HG02642 (cell line): ENCODE measurements around the gene AP3B2.
"Not testable (repeated sequence)": the region's sequence is repeated elsewhere in the genome, so short reads cannot be mapped to it uniquely, and the experiment has no call there.

Experiments
- ATAC-seq: cut with Tn5 transposase; IDR thresholded peaks from one replicate; pipeline ENCODE4 v1.9.1; 2021; ENCODE audit warnings: mild to moderate bottlenecking; ENCODE audit not compliant: unreplicated experiment, poor library complexity

The AP3B2 gene, protein sequence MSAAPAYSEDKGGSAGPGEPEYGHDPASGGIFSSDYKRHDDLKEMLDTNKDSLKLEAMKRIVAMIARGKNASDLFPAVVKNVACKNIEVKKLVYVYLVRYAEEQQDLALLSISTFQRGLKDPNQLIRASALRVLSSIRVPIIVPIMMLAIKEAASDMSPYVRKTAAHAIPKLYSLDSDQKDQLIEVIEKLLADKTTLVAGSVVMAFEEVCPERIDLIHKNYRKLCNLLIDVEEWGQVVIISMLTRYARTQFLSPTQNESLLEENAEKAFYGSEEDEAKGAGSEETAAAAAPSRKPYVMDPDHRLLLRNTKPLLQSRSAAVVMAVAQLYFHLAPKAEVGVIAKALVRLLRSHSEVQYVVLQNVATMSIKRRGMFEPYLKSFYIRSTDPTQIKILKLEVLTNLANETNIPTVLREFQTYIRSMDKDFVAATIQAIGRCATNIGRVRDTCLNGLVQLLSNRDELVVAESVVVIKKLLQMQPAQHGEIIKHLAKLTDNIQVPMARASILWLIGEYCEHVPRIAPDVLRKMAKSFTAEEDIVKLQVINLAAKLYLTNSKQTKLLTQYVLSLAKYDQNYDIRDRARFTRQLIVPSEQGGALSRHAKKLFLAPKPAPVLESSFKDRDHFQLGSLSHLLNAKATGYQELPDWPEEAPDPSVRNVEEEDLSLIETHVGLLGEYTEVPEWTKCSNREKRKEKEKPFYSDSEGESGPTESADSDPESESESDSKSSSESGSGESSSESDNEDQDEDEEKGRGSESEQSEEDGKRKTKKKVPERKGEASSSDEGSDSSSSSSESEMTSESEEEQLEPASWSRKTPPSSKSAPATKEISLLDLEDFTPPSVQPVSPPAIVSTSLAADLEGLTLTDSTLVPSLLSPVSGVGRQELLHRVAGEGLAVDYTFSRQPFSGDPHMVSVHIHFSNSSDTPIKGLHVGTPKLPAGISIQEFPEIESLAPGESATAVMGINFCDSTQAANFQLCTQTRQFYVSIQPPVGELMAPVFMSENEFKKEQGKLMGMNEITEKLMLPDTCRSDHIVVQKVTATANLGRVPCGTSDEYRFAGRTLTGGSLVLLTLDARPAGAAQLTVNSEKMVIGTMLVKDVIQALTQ

DNA sequence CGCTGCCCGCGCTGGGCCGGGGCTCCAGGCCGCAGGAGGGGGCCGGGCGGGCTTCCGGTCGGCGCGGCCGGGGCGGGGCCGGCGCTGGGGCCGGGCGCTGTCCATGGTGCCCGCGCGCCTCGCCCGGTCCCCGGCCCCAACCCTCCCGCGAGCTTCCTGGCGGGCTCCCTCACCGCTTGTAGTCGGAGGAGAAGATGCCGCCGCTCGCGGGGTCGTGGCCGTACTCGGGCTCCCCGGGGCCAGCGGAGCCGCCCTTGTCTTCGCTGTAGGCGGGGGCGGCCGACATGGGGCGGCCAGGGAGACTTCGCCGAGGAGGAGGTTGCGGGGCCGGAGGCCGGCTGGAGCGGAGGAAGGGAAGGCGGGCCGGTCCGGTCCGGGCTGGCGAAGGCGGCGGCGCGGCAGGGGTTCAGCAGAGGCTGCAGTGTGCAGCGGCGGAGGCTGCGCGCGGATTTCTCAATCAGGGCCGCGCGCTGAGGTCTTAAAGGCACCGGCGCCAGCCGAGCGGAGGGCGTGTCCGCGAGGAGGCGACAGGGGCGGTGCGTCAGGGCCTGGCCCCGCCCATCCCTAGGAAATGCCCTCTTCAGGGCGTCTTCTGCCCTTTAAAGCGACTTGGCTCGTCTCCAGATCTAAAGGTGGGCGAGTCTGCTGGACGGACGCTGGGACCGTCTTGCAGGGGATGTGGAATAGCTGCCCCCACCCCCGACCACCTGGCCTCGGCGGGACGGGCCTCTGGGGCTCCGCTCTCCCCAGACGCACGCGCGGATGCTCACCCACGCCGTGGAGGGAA, at the start of gene AP3B2:
TSS of gene AP3B2 (minus strand) at position 455 of the 787 bp plus-strand sequence. CDS start at position 286, 169 bp downstream.
- peak; percentile 91 for ATAC-seq

DNA sequence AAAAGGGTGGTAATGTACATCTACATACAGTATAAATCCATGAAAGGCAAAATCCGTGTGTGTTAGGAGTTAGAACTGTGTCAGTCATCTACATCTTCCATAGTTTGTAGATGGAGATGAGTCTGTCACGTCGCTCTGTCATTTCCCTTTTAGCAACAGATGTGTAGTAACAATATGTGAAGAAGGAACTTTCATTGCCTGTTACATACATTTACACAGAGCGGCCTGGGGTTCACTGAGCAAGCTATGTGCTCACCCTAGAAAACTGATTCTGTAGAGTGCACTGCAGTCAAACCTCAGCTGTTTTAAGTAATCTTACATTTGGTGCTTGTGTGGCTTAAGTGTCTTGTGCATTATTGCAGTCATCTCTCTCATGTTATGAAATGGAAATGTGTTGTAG, 41.6 kb upstream of the AP3B2 start:
- ATAC-seq, result no peak

DNA sequence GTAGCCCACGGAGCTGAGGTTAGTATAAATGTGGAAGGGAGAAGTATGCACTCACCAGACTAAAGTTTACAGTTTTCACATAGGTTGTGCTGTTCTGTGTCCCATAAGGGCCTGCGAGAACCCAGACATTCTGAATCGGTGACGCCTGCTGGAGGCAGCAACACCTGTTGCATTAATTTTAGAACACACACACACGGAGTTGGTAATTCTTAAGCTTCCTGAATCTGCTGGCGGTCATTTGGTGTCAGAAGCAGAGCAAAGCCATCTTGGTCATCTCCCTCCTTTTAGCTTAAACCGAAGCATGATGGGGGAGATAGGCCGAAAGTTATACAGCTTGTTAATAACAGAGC, 41.1 kb upstream of the AP3B2 start:
- peak; percentile 25 for ATAC-seq

DNA sequence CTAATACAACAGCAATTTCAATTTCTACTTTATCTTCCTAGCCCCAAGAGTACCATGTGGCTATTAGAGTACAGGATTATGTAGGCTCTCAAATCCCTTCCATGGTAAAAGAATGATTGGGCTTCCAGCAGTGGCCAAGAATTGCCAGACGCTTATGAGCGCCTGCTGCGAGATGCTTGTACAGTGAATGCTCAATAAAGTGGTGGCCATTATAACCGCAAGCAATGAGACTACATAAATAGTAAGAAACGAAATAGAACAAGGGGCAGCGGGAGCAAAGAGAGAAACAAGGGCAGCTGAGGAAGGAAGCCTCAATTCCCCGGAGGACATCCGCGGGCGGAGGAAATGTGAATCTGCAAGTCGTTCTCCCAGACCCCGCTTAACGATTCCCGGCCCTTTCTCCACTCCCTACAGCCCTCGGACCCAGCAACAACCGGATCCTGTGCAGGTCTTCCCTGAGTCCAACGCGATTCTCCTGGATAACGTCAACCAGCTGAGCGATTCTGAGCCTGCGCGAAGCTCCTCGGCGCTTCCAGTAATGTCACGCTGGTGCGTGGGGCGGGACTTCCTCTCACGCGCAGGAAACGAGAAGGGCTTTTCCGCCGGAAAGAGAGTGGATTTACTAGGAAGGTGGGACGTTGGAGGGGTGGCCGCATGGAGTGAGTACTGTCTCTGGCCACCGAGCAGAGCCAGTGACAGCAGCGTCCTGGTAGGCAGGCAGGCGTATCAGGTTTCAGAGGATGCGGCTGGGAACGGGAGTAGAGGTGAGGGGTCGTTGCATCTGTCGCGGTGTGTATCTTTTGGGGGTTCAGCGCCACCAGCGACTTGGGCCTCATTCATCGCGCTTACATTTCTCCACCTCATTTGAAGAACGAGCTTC, 40.5 kb upstream of the AP3B2 start:
- peak; percentile 94 for ATAC-seq

DNA sequence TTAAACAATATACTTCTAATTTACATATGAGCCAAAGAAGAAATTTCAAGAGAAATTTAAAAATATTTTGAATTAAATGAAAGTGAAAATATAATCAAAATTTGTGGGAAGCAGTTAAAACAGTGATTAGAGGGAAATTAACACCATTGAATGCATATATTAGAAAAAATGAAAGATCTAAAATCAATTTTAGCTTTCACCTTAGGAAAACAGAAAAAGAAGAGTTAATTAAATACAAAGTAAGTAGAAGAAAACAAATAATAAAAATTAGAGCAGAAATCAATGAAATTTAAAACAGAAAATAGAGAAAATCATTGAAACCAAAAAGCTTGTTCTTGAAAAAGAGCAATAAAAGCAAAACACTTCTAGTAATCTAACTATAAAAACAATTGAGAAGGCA, 38.6 kb upstream of the AP3B2 start:
- ATAC-seq, result no peak

DNA sequence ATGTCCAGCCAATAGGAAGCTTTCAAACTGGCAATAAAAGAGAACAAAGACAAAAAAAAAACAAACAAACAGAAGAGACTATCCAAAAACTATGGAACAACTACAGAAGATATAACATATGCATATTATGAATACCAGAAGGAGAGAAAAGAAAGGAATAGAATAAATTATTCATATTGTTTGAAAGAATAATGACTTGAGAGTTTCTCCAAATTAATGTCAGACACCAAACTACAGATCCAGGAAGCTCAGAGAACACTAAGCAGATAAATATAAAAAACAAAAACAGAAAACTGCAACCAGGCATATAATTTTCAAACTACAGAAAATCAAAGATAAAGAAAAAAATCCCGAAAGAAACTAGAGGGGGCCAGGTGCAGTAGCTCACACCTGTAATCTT, 34.1 kb upstream of the AP3B2 start:
- ATAC-seq, result no peak

DNA sequence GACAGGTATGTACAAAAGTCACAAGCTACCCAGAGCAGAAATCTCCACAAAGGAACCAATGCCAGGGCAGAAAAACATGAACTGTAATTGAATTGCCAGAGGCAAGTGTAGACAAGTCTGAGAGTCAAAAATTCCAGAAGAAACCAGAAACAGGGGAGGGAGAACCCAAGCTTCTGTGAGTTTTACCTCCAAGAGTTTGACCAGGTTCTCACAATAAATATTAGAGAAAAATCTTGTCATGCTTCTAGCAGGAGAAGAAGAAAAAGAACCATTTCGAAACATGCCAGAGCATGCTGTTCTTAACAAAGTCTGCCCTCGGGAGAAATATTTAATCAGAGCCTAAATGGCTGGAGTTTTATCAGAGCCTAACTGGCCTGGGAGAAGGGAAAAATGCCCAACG, 32.5 kb upstream of the AP3B2 start:
- ATAC-seq, result no peak

DNA sequence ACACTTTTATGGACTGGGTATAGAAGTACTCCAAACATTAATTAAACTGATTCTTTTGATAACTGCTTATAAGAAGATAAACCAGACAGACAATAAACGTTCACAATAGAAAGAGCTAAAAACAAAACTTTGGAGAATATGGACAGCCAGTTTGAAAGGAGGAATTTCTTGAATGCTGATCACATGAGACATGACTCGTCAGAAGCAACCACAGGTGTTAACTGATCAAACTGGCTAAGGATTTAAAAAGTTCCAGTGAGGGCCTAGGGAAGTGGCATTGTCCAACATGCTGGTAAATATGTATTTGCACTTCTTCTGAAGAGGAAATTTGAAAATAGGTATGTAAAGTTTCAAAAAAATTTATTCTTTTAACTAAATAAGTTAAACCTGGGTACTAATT, 29.4 kb upstream of the AP3B2 start:
- no peak for ATAC-seq

DNA sequence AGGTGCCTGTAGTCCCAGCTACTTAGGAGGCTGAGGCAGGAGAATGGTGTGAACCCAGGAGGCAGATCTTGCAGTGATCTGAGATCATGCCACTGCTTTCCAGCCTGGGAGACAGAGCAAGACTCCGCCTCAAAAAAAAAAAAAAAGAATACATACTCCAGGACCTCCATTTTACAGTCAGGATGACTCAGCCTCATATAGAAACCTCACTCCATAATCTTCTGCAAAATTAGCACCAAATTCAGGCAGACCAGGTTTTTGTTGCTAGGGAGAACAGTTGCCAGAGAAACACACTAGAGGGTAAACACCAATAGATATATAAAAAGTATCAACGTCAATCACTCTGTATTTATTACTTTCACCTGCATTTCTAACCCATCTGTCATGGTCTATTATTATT, 28.3 kb upstream of the AP3B2 start:
- ATAC-seq, result no peak

DNA sequence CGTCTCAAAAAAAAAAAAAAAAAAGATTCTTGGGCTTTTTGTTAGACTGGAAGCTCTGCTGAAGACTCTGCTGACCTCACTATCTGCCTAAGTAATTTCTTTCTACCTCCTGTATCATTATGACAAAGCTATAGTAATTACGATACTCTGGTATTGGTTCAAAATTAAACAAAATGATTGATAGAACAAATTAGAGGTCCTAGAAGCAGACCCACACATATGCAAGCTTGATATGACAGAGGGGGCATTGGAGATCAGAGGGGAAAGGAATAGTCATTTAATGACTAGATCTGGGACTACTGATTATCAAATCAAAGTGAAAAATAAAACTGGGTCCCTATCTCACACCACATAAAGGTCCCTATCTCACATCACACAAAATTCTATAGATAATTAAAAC, 21.9 kb upstream of the AP3B2 start:
- ATAC-seq, result no peak

DNA sequence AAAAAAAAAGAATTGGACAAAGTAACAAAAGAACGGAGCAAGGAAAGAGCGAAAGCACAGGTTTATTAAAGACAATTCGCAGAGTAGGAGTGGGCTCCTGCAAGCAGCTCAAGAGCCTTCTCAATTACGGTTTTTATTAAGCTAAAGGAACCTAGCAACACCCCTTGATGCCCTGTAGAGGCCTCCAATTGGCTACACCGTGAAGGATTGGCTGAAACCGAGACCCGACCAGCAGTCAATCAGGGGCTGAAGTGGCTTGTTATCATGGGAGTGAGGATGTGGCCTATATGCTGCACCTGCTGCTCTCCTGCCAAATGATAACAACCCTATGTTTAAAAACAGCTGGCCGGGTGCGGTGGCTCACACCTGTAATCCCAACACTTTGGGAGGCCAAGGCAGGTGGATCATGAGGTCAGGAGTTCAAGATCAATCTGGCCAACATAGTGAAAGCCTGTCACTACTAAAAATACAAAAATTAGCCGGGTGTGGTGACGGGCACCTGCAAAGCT, 20.4 kb upstream of the AP3B2 start:
- no peak for ATAC-seq

DNA sequence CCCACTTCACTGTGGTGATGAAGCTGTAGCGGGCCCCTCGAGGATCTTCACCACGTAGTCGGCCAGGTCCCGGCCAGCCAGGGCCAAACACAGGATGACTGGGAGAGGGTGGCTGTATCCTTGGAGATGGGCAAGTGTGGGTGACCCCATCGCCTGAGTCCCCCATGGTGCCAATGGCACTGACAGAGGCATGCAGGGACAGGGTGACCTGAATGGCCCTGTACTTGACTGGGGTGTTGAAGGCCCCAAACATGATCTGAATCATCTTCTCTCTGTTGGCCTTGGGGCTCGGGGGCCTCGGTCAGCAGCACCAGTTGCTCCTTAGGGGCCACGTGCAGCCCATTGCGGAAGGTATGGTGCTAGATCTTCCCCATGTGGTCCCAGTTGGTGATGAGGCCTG, 17.1 kb upstream of the AP3B2 start:
- no peak for ATAC-seq

DNA sequence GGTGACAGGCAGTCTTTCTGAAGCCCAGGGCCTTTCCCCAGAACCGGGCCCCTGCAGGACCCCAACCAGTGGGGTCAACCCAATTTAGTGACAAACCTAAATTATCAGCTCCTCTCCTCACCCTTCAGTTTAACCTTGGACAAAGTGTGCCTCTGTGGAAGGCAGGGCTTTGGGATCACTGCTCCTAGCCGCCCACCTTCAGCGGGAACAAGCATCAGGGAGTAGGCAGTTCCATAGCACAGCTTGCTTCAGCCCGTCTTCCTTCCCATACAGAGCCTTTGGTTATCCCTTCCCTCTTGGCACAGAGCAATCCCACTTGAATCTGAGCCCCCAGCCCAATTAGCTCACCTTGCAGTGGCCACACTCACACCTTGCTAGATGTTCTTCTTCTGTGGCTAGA, 5.3 kb upstream of the AP3B2 start:
- ATAC-seq, result no peak

DNA sequence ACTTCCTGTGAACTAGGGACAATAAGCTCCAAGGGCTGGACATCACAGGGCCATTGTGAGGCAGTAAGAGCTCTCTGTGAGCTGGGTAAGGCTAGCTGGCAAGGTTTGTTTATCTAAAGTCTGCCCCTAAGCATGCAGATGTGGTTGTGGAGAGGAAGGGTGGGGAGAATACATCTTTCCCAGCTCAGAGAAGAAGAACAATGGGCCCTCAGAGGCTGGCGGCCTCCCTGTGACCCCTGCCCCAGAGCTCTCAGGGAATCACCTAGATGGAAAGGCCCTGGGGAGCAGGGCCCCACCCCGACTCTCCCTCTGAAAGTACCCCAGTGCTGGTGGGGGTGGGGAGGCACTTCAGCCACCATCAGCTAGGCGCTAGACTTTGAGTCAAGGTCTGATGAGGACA, 4.3 kb upstream of the AP3B2 start:
- no peak for ATAC-seq

DNA sequence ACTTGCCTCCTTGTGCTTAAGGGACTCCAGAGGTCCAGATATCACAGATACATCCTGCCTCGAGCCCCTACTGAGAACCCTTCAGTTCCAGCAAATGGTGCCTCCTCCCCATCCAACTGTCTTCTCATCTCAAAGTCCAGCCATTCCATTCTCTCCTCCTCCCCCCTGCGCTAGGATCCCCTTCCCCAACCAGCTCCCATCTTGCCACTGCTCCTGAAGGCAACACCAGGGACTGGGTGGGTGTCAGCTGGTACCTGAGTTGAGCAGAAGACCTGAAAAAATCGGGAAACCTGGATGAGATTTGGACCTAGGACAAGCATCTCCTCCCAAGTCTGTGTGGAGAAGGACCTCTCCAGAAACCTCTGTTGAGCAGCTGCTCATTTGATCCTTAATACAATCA, 2.4 kb upstream of the AP3B2 start:
- no peak for ATAC-seq

DNA sequence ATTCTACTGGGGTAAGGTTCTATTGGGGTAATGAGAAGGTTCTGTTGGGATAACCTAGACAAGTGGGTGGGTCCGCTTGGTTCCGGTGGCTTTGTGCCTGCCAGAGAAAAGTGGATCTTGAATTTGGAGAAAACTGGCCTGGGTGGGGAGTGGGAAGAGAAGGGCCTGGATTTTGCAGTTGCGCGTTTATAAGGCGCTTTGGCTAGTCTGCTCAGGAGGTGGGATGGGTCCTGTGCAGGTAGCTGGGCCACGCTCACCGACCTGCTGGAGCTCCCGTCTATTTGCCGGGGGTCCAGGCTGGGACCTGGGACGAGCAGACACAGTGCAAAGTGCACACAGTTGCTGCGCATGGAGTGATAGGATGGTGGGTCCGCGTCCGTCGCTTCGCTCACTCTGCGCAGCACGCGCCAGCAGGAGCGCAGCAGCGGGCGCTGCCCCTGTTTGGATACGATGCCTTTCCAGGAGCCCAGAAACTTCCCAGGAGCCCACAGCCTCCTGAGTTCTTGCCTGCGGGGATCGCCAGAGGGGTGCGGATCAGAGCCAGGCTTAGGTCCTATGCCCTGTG, 1.3 kb upstream of the AP3B2 start:
- no peak for ATAC-seq

DNA sequence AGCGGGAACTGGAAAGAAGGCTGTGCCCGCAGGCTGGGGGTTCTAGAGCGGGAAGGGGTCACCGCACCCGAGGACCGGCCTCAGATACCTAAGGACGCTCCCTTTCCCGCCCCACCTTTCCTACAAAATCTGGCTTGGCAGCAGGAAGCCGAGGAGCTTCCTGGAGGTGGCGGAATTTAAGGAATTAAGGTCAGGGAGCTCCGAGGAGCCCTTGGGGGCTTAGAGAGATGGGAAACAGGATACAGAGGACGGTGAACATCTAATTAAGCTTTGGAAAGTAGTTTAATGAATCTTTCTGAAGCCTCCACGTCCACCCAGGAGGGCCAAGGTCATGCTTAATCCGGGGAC, 507 bp upstream of the AP3B2 start:
- no peak for ATAC-seq

DNA sequence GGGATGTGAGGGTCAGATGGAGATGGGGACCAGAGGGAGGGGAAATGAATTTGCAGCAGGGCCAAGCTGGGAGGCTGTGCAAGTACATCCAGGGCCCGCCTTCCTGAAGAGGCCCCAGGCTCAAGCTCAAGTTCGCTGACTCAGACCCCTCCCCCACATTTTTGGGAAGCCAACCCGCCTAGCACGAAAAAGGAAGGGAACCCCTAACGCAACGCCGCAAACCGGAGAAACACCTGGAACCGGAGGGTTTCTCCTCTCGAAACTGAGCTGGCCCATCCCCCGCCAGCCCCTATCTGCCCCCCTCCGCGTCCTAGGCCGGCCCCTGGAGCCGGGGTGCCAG, 624 bp downstream of the AP3B2 start:
- no peak for ATAC-seq

DNA sequence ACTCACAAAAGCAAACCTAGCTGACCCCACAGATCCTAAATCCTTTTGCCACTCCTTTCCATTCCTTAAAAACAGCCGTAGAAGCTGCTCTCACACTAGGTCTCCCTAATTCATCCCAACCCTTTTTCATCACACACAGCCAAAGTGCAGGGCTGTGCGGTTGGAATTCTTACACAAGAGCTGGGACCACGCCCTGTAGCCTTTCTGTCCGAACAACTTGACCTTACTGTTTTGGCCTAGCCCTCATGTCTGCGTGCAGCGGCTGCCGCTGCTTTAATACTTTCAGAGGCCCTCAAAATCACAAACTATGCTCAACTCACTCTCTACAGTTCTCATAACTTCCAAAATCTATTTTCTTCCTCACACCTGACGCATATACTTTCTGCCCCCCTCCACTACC, 3.8 kb downstream of the AP3B2 start:
- ATAC-seq, result not testable (repeated sequence)
